ENCODE data around the gene ATP13A4.

GRCh38 chr3:193563426-193563825 lies 8.7 kb upstream of the ATP13A4 start:
- TF ChIP-seq YY1 (IDR thresholded peaks at IDR 0.05; ENCODE audit: low read depth) (no peak), TAF1 (IDR thresholded peaks at IDR 0.05; ENCODE audit: low read depth) (no peak), TEAD4 (IDR thresholded peaks at IDR 0.05) (no peak), EP300 (IDR thresholded peaks at IDR 0.05; ENCODE audit: borderline replicate concordance) (no peak), CREB1 (IDR thresholded peaks at IDR 0.05; ENCODE audit: low read depth) (no peak), CEBPB (IDR thresholded peaks at IDR 0.05) (no peak), MAX (IDR thresholded peaks at IDR 0.05) (no peak), ZBTB7A (IDR thresholded peaks at IDR 0.05; ENCODE audit: low read depth) (no peak), FOXM1 (IDR thresholded peaks at IDR 0.05; ENCODE audit: borderline replicate concordance, low read depth) (no peak), USF1 (IDR thresholded peaks at IDR 0.05) (no peak), RAD21 (IDR thresholded peaks at IDR 0.05; ENCODE audit: low read depth) (no peak), REST (IDR thresholded peaks at IDR 0.05; ENCODE audit: low read depth) (no peak), NFIC (IDR thresholded peaks at IDR 0.05) (no peak), TCF12 (IDR thresholded peaks at IDR 0.05; ENCODE audit: low read depth) (no peak)

All from Ishikawa (cell line).